ENCODE measurements around the gene SH3TC1.

DNA sequence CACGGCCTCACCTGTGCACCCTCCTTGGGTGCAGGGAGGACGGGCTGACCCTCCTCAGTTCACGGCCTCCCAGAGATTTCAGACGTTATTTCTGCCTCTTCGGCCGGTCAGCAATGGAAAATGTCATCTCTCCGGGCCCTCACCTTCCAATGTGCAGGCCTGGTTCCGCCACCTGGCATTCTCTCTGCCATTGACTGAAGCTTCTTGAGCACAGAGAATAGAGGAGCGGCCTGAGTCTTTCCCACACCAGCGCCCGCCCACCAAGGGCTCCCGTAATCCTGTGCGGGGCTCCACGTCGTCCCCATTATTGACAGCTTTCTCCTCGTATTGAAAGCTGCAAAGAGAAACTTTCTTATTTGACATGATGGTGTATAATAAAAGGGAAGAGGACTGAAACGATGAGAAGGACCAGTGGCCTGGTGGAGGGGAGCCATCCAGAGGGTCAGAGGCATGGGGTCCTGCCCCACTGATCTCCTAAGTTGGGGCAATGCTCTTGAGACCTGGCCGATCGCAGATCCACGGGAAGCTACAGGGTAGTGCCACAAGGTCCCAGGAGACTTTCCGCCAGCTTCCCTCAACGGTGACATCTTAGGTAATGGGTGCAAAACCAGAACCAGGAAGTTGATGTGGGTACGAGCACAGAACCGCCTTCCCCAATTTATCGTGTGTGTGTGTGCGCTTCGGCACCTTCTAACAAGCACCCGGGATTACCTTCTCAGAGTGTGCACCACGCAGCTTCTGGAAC, 91.0 kb downstream of the SH3TC1 start:
- no peak for TF ChIP-seq POLR2A (IDR thresholded peaks at IDR 0.05; ENCODE audit: extremely low read depth, insufficient read length)
- TF ChIP-seq, protein P1, sequence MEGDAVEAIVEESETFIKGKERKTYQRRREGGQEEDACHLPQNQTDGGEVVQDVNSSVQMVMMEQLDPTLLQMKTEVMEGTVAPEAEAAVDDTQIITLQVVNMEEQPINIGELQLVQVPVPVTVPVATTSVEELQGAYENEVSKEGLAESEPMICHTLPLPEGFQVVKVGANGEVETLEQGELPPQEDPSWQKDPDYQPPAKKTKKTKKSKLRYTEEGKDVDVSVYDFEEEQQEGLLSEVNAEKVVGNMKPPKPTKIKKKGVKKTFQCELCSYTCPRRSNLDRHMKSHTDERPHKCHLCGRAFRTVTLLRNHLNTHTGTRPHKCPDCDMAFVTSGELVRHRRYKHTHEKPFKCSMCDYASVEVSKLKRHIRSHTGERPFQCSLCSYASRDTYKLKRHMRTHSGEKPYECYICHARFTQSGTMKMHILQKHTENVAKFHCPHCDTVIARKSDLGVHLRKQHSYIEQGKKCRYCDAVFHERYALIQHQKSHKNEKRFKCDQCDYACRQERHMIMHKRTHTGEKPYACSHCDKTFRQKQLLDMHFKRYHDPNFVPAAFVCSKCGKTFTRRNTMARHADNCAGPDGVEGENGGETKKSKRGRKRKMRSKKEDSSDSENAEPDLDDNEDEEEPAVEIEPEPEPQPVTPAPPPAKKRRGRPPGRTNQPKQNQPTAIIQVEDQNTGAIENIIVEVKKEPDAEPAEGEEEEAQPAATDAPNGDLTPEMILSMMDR (IDR thresholded peaks at IDR 0.05; ENCODE audit: low read depth, low read length): no peak
